Uterus (tissue), 4 donors: Measurements from ENCODE around the gene INPP5D. TPM values are rescaled to one million over a fixed set of nuclear protein-coding genes. Genes with fewer than 3 reads are reported as not detected.

ENCODE experiments used
- DNase-seq, 2 donors: peaks; one replicate each; pipeline ENCODE4 v3.0.0-alpha.2; 2019 to 2020
- H3K27ac ChIP-seq, 2 donors: fragments of 200-600 bp; sonication (generic); 1 replicate in 1 of 2; 2 replicates in 1 of 2; pipeline ENCODE4 v1.5.1; 2016 to 2018
- H3K27me3 ChIP-seq, 2 donors: fragments of 200-600 bp; sonication (generic); one replicate each; pipeline ENCODE4 v1.5.1; 2018 to 2019; ENCODE audit warnings: control low read depth in 1 of 2
- H3K36me3 ChIP-seq, 2 donors: fragments of 200-600 bp; sonication (generic); one replicate each; pipeline ENCODE4 v1.5.1; 2019; ENCODE audit warnings: control low read depth in 1 of 2
- H3K4me1 ChIP-seq, 2 donors: fragments of 200-600 bp; sonication (generic); one replicate each; pipeline ENCODE4 v1.5.1; 2018 to 2019; ENCODE audit warnings: control low read depth in 1 of 2
- H3K4me3 ChIP-seq, 2 donors: fragments of 200-600 bp; sonication (generic); 1 replicate in 1 of 2; 2 replicates in 1 of 2; pipeline ENCODE4 v1.5.1; 2018 to 2019; ENCODE audit warnings: mild to moderate bottlenecking in 1 of 2
- H3K9me3 ChIP-seq, 2 donors: fragments of 200-600 bp; sonication (generic); one replicate each; pipeline ENCODE4 v1.5.1; 2019; ENCODE audit warnings: control low read depth in 1 of 2
- CTCF ChIP-seq, 4 experiments: fragments of 200-600 bp in 2 of 4; fragments of 450-650 bp in 2 of 4; sonication (generic) in 2 of 4; IDR thresholded peaks; one replicate each; pipeline ENCODE4 v1.5.1; 2016 to 2019; ENCODE audit warnings: antibody characterized with exemption in 4 of 4, mild to moderate bottlenecking in 2 of 4, moderate library complexity in 1 of 4
- POLR2A ChIP-seq, 2 donors: fragments of 450-650 bp; IDR thresholded peaks; one replicate each; pipeline ENCODE4 v1.6.1; 2016; ENCODE audit warnings: antibody characterized with exemption in 2 of 2, mild to moderate bottlenecking in 1 of 2, moderate library complexity in 1 of 2
- intact Hi-C: fragments of 100-400 bp; cut with DNase I; formaldehyde crosslinking; loops from one replicate; pipeline ENCODE4 v1.15.1; 2023; ENCODE audit warnings: low total_unique reads
- total RNA-seq, 4 donors: library from RNA; depleted of rRNA in 3 of 4; stranded (reverse); fragments of >200 nt in 3 of 4; gene quantifications; one replicate each; pipeline versions ENCODE4 v1.1.0 to v1.2.4, GENCODE V29; 2014 to 2023
- donor health status: DM: yes; HTN: yes; CAD: no.

Gene INPP5D
- total RNA-seq, 4 donors from 2014 or later = 14.2 to 37.9 (median 22.3) TPM

- H3K4me1 ChIP-seq = no peaks in the 10 kb centered on the region
Measured at GRCh38 chr2:233055362-233055761, 4.8 kb upstream of the INPP5D start.

GRCh38 chr2:233056961-233057605 lies 3.1 kb upstream of the INPP5D start:
- no peaks in the 10 kb centered on the region for H3K4me1 ChIP-seq
- H3K4me3 ChIP-seq = no peak overlapping the region
- H3K36me3 ChIP-seq = no peaks in the 10 kb centered on the region
- no peak overlapping the region for H3K27ac ChIP-seq
- no peaks in the 10 kb centered on the region for H3K9me3 ChIP-seq
- TF ChIP-seq CTCF (IDR thresholded peaks at IDR 0.05) (no peak), POLR2A (IDR thresholded peaks at IDR 0.05) (no peak)
- intact Hi-C loops = no loop called here
- DNase-seq = no peak
- H3K27me3 ChIP-seq = no peaks in the 10 kb centered on the region

More at GRCh38 chr2:233055362-233055761, 4.8 kb upstream of the INPP5D start:
- no peaks in the 10 kb centered on the region for H3K27me3 ChIP-seq
- no peak overlapping the region for H3K27ac ChIP-seq
- DNase-seq = no peak
- no peaks in the 10 kb centered on the region for H3K36me3 ChIP-seq
- TF ChIP-seq CTCF (IDR thresholded peaks at IDR 0.05) (no peak), POLR2A (IDR thresholded peaks at IDR 0.05) (no peak)
- no peak overlapping the region for H3K4me3 ChIP-seq
- H3K9me3 ChIP-seq = no peaks in the 10 kb centered on the region
- intact Hi-C loops = no loop called here

DNA sequence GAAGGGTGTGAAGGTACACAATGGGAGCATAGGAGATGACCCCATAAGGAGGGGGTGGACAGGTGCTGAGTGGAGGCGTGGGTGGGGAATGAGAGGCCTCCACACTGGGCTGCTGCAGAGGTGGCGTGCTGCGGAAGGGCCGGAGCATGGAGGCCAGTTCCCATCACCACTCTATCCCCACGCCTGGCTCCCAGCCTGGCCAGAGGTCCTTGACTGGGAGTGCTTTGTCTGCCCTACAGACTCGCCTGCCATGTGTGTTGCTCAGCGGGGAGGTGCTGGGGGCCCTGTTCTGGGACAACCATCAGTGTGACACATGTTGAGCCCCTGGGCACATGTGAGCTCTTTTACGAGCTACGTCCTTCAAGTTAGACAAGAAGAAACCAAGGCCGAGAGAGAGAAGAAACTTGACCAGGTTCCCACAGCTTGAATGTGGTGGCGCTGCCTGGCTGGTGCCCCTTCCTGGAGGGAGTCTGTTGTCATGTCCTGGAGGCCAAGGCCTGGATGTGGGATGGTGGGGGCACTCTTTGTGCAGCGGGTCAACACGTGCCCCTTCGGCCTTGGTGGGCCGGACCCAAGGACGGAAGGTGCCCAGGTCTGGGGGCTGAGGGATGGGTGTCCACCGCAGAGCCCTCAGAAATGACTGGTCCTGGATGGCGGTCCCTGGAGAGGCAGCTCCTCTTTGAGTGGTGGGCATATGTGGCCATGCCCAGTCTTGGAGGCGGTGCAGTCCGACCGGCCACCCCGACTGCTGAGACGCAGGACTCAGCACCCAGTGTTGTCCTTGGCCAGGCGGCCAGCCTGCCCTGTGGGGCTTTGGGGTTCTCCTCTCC lies 1.2 kb upstream of the INPP5D start:
- TF ChIP-seq CTCF (IDR thresholded peaks at IDR 0.05) = no peak
- TF ChIP-seq POLR2A (IDR thresholded peaks at IDR 0.05) = no peak
- H3K4me3 ChIP-seq = no peak overlapping the region
- H3K4me1 ChIP-seq = no peaks in the 10 kb centered on the region
- no peak for DNase-seq
- H3K27me3 ChIP-seq = no peaks in the 10 kb centered on the region
- no peaks in the 10 kb centered on the region for H3K36me3 ChIP-seq
- H3K27ac ChIP-seq = peak overlapping the region; percentile 59 to 63
- intact Hi-C loops = no loop called here
- H3K9me3 ChIP-seq = no peaks in the 10 kb centered on the region

- TF ChIP-seq CTCF (IDR thresholded peaks at IDR 0.05) = no peak
- TF ChIP-seq POLR2A (IDR thresholded peaks at IDR 0.05) = no peak
- H3K4me1 ChIP-seq = no peaks in the 10 kb centered on the region
- H3K27me3 ChIP-seq = no peaks in the 10 kb centered on the region
- H3K27ac ChIP-seq = peak overlapping the region; percentile 59 to 63
- DNase-seq = no peak
- no peaks in the 10 kb centered on the region for H3K9me3 ChIP-seq
- H3K4me3 ChIP-seq = no peak overlapping the region
- intact Hi-C loops = no loop called here
- H3K36me3 ChIP-seq = no peaks in the 10 kb centered on the region
Measured at GRCh38 chr2:233059547-233059796, 670 bp upstream of the INPP5D start.

GRCh38 chr2:233060501-233060979 lies 398 bp downstream of the INPP5D start:
- no peaks in the 10 kb centered on the region for H3K9me3 ChIP-seq
- H3K4me3 ChIP-seq = peak overlapping the region; percentile 16 to 19
- no peaks in the 10 kb centered on the region for H3K4me1 ChIP-seq
- no peak for DNase-seq
- H3K27me3 ChIP-seq = no peaks in the 10 kb centered on the region
- H3K27ac ChIP-seq = peak overlapping the region; percentile 59 to 63
- H3K36me3 ChIP-seq = no peaks in the 10 kb centered on the region
- TF ChIP-seq CTCF (IDR thresholded peaks at IDR 0.05) (no peak), POLR2A (IDR thresholded peaks at IDR 0.05) (no peak)
- intact Hi-C loops = no loop called here
